HEK293T (cell line): Measurements from ENCODE around the gene MYO18B.

Source experiments
- BHLHE40 ChIP-seq: fragments of 450-650 bp; IDR thresholded peaks from 2 replicates; pipeline ENCODE4 v1.6.1; 2016; ENCODE audit warnings: mild to moderate bottlenecking, moderate library complexity, borderline replicate concordance
- CTBP1 ChIP-seq: fragments of 450-650 bp; IDR thresholded peaks from 2 replicates; pipeline ENCODE4 v1.6.1; 2016; ENCODE audit warnings: borderline replicate concordance
- FOXM1 ChIP-seq: fragments of 450-650 bp; IDR thresholded peaks from 2 replicates; pipeline ENCODE4 v1.6.1; 2017; ENCODE audit warnings: mild to moderate bottlenecking, borderline replicate concordance
- LEF1 ChIP-seq: fragments of 450-650 bp; IDR thresholded peaks from 2 replicates; pipeline ENCODE4 v1.6.1; 2017; ENCODE audit warnings: mild to moderate bottlenecking, borderline replicate concordance
- SP1 ChIP-seq: fragments of 450-650 bp; IDR thresholded peaks from 2 replicates; pipeline ENCODE4 v1.6.1; 2017
- SUZ12 ChIP-seq: fragments of 450-650 bp; IDR thresholded peaks from 2 replicates; pipeline ENCODE4 v1.6.1; 2016; ENCODE audit warnings: mild to moderate bottlenecking
- TARDBP ChIP-seq: fragments of 450-650 bp; IDR thresholded peaks from 2 replicates; pipeline ENCODE4 v1.6.1; 2016

- no peak for TF ChIP-seq LEF1
- no peak for TF ChIP-seq CTBP1
- TF ChIP-seq SP1: no peak
- no peak for TF ChIP-seq TARDBP
- TF ChIP-seq FOXM1: no peak
- no peak for TF ChIP-seq SUZ12
- no peak for TF ChIP-seq BHLHE40
Measured at GRCh38 chr22:25942115-25942855, 200.3 kb downstream of the MYO18B start.
